Esophagus squamous epithelium (tissue), 4 donors: Measurements from ENCODE around the gene FBXL17.

ENCODE experiments used
- POLR2A ChIP-seq, 4 donors: fragments of 450-650 bp; IDR thresholded peaks; one replicate each; pipeline ENCODE4 v1.6.1; 2017; ENCODE audit warnings: antibody characterized with exemption in 4 of 4, mild to moderate bottlenecking in 4 of 4, moderate library complexity in 3 of 4
- TF ChIP-seq, protein P1 (sequence below), 6 experiments: fragments of 450-650 bp in 4 of 6; fragments of 200-600 bp in 2 of 6; sonication (generic) in 2 of 6; IDR thresholded peaks; one replicate each; pipeline ENCODE4 v1.5.1; 2016 to 2019; ENCODE audit warnings: antibody characterized with exemption in 6 of 6, mild to moderate bottlenecking in 4 of 6, moderate library complexity in 4 of 6

DNA sequence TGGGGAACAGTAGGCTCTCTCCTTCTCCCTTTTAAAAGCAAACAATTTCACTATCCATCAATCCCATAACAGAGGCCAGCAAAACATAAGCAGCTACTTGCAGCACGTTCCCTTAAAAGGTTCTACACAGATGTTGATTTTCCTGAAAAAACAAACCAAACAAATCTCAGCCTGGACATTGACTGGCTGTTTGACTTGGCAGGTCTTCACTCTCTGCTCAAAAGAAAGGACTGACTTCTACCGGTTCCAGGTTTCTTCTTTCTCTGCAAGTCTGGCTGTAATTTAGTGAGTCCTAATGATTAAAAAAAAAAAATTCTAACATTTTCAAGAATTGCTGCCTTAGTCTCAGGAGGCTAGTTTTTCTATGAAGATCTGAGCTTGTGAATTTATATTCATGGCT, 508.0 kb downstream of the FBXL17 start:
- TF ChIP-seq, protein P1, sequence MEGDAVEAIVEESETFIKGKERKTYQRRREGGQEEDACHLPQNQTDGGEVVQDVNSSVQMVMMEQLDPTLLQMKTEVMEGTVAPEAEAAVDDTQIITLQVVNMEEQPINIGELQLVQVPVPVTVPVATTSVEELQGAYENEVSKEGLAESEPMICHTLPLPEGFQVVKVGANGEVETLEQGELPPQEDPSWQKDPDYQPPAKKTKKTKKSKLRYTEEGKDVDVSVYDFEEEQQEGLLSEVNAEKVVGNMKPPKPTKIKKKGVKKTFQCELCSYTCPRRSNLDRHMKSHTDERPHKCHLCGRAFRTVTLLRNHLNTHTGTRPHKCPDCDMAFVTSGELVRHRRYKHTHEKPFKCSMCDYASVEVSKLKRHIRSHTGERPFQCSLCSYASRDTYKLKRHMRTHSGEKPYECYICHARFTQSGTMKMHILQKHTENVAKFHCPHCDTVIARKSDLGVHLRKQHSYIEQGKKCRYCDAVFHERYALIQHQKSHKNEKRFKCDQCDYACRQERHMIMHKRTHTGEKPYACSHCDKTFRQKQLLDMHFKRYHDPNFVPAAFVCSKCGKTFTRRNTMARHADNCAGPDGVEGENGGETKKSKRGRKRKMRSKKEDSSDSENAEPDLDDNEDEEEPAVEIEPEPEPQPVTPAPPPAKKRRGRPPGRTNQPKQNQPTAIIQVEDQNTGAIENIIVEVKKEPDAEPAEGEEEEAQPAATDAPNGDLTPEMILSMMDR (IDR thresholded peaks at IDR 0.05), result no peak
- TF ChIP-seq POLR2A (IDR thresholded peaks at IDR 0.05), result no peak
